GM04504 (cell line): ENCODE data around the gene ITIH6.
"Not testable (repeated sequence)": the region's sequence is repeated elsewhere in the genome, so short reads cannot be mapped to it uniquely, and the experiment has no call there.

Source experiments
- DNase-seq: peaks from one replicate; pipeline ENCODE4 v3.0.0-alpha.2; 2012; ENCODE audit warnings: low read depth

Gene ITIH6

GRCh38 chrX:54798137-54798536 is at the start of gene ITIH6:
TSS of gene ITIH6 (minus strand) at chrX:54798255. CDS start at chrX:54798210, 45 bp downstream.
- DNase-seq, result no peak

GRCh38 chrX:54847700-54848099 is 49.6 kb upstream of the ITIH6 start:
- not testable (repeated sequence) for DNase-seq

GRCh38 chrX:54843050-54843449 is 45.0 kb upstream of the ITIH6 start:
- DNase-seq, result no peak

- no peak for DNase-seq
Observed at GRCh38 chrX:54842607-54843006, 44.6 kb upstream of the ITIH6 start.

GRCh38 chrX:54841184-54841874 is 43.3 kb upstream of the ITIH6 start:
- not testable (repeated sequence) for DNase-seq

- DNase-seq, result no peak
Observed at GRCh38 chrX:54838583-54838982, 40.5 kb upstream of the ITIH6 start.

- no peak for DNase-seq
Observed at GRCh38 chrX:54826598-54826997, 28.5 kb upstream of the ITIH6 start.

- DNase-seq, result no peak
Observed at GRCh38 chrX:54825716-54826438, 27.8 kb upstream of the ITIH6 start.

GRCh38 chrX:54824722-54825121 is 26.7 kb upstream of the ITIH6 start:
- DNase-seq, result no peak

GRCh38 chrX:54824195-54824594 is 26.1 kb upstream of the ITIH6 start:
- DNase-seq, result no peak

GRCh38 chrX:54821310-54821709 is 23.3 kb upstream of the ITIH6 start:
- DNase-seq, result no peak

GRCh38 chrX:54820737-54821136 is 22.7 kb upstream of the ITIH6 start:
- no peak for DNase-seq

GRCh38 chrX:54819201-54819600 is 21.1 kb upstream of the ITIH6 start:
- DNase-seq, result no peak

- DNase-seq, result no peak
Observed at GRCh38 chrX:54818221-54818620, 20.2 kb upstream of the ITIH6 start.

- DNase-seq, result no peak
Observed at GRCh38 chrX:54817220-54817820, 19.3 kb upstream of the ITIH6 start.

- DNase-seq, result no peak
Observed at GRCh38 chrX:54812306-54812705, 14.3 kb upstream of the ITIH6 start.

- DNase-seq, result no peak
Observed at GRCh38 chrX:54811301-54811885, 13.3 kb upstream of the ITIH6 start.

GRCh38 chrX:54810532-54810931 is 12.5 kb upstream of the ITIH6 start:
- no peak for DNase-seq

GRCh38 chrX:54808605-54809483 is 10.8 kb upstream of the ITIH6 start:
- peak; percentile 89 for DNase-seq

GRCh38 chrX:54808109-54808604 is 10.1 kb upstream of the ITIH6 start:
- DNase-seq, result peak; percentile 8

- no peak for DNase-seq
Observed at GRCh38 chrX:54807524-54808108, 9.6 kb upstream of the ITIH6 start, which contains the start of gene MAGED2. TSS of gene MAGED2 (plus strand) at chrX:54807745. CDS start at chrX:54809332, 1,587 bp downstream.
